Stomach (tissue), 9 donors: ENCODE results near the gene SSRP1. TPM values are rescaled to one million over a fixed set of nuclear protein-coding genes. Genes with fewer than 3 reads are reported as not detected.

Experiments used
- DNase-seq, 2 donors: peaks; one replicate each; pipeline versions ENCODE4 v3.0.0 to v3.0.0-alpha.2; 2013 to 2019
- H3K27ac ChIP-seq, 5 donors: fragments of 200-600 bp in 4 of 5; sonication (generic) in 4 of 5; one replicate each; pipeline ENCODE4 v1.5.1; 2013 to 2019; ENCODE audit warnings: mild to moderate bottlenecking in 1 of 5, moderate library complexity in 1 of 5
- H3K27me3 ChIP-seq, 3 donors: fragments of 200-600 bp; sonication (generic); one replicate each; pipeline ENCODE4 v1.5.1; 2017 to 2019; ENCODE audit warnings: mixed run types in 1 of 3
- H3K36me3 ChIP-seq, 4 donors: fragments of 200-600 bp; sonication (generic); 1 replicate in 3 of 4; 2 replicates in 1 of 4; pipeline ENCODE4 v1.5.1; 2016 to 2019
- H3K4me1 ChIP-seq, 4 donors: fragments of 200-600 bp; sonication (generic); one replicate each; pipeline ENCODE4 v1.5.1; 2016 to 2019
- H3K4me3 ChIP-seq, 4 donors: fragments of 200-600 bp; sonication (generic) in 3 of 4; one replicate each; pipeline ENCODE4 v1.5.1; 2016 to 2019; ENCODE audit warnings: mild to moderate bottlenecking in 1 of 4
- H3K9me3 ChIP-seq, 4 donors: fragments of 200-600 bp; sonication (generic); one replicate each; pipeline ENCODE4 v1.5.1; 2016 to 2019
- EP300 ChIP-seq: sonication (generic); formaldehyde crosslinking; IDR thresholded peaks from one replicate; pipeline ENCODE4 v1.6.1; 2017; ENCODE audit warnings: antibody characterized with exemption
- POLR2A ChIP-seq, 4 donors: fragments of 450-650 bp; IDR thresholded peaks; one replicate each; pipeline ENCODE4 v1.6.1; 2016; ENCODE audit warnings: antibody characterized with exemption in 4 of 4, control low read depth in 2 of 4, mild to moderate bottlenecking in 1 of 4, moderate library complexity in 1 of 4
- POLR2AphosphoS5 ChIP-seq, 3 donors: sonication (generic); formaldehyde crosslinking; IDR thresholded peaks; one replicate each; pipeline ENCODE4 v1.6.1; 2016; ENCODE audit warnings: antibody characterized with exemption in 3 of 3
- WGBS, 5 donors: extraction: QIAGEN DNeasy Blood & Tissue Kit in 3 of 5; methylation state at CpG; one replicate each; pipeline versions ENCODE4 v1.1.5 to v1.1.7; 2013 to 2018; 5-methylcytosine and 5-hydroxymethylcytosine counted together
- intact Hi-C: fragments of 100-400 bp; cut with DNase I; formaldehyde crosslinking; loops from one replicate; pipeline ENCODE4 v1.15.1; 2023; ENCODE audit warnings: low total_unique reads
- polyA plus RNA-seq, 3 donors: library from polyadenylated mRNA; stranded (reverse); fragments of 200-250 nt; gene quantifications; one replicate each; pipeline ENCODE4 v1.2.3, GENCODE V29; 2013
- total RNA-seq, 5 donors: library from RNA; depleted of rRNA; stranded (reverse); fragments of >200 nt; gene quantifications; one replicate each; pipeline versions ENCODE4 v1.1.0 to v1.2.3, GENCODE V29; 2014 to 2016
- TF ChIP-seq, protein P1 (sequence below), 7 experiments: fragments of 450-650 bp in 4 of 7; fragments of 200-600 bp in 3 of 7; sonication (generic) in 3 of 7; IDR thresholded peaks; one replicate each; pipeline ENCODE4 v1.5.1; 2016 to 2019; ENCODE audit warnings: antibody characterized with exemption in 7 of 7, control low read depth in 2 of 7, mild to moderate bottlenecking in 1 of 7
- donor health status: healthy with polysubstance abuse.
- donor health status: Bipolar disorder and iron deficiency.
- donor health status: healthy.

The SSRP1 gene
- total and polyA plus RNA-seq, 8 donors, result 15.8 to 62.9 (median 47.1) TPM

DNA sequence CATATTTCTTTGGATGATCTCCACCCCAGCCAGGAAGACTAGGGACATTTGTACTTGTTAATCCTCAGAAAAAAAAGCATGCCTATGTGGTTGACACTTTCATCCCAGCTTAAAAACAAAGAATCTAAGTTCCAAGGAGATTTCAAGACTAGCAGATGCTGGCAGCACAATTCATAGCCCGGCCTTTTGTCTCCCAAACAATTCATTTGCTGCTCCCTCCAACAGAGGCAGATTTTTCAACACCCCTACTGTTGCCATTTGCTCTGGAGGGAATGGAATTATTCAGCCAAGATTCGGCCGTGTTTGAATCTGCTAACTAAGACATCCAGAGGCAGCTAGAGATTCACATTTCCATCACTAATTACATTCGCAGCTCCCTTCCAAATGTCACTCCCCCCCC is 17.8 kb upstream of the SSRP1 start:
- Histone ChIP-seq H3K4me3 (no peak overlapping the region), H3K36me3 (no peaks in the 10 kb centered on the region), H3K27me3 (no peaks in the 10 kb centered on the region), H3K9me3 (no peaks in the 10 kb centered on the region), H3K27ac (no peak overlapping the region), H3K4me1 (peaks cover 0 to 18% (median 11%) of the 10 kb centered on the region in 4 donors)
- DNase-seq, result no peak
- 59 to 74% (median 61%) methylated on average over 4 of the region's 4 CpGs for WGBS, 5 donors
- intact Hi-C loops, result no loop called here
- no peak for TF ChIP-seq POLR2A (IDR thresholded peaks at IDR 0.05)
- no peak for TF ChIP-seq POLR2AphosphoS5 (IDR thresholded peaks at IDR 0.05)
- TF ChIP-seq, protein P1, sequence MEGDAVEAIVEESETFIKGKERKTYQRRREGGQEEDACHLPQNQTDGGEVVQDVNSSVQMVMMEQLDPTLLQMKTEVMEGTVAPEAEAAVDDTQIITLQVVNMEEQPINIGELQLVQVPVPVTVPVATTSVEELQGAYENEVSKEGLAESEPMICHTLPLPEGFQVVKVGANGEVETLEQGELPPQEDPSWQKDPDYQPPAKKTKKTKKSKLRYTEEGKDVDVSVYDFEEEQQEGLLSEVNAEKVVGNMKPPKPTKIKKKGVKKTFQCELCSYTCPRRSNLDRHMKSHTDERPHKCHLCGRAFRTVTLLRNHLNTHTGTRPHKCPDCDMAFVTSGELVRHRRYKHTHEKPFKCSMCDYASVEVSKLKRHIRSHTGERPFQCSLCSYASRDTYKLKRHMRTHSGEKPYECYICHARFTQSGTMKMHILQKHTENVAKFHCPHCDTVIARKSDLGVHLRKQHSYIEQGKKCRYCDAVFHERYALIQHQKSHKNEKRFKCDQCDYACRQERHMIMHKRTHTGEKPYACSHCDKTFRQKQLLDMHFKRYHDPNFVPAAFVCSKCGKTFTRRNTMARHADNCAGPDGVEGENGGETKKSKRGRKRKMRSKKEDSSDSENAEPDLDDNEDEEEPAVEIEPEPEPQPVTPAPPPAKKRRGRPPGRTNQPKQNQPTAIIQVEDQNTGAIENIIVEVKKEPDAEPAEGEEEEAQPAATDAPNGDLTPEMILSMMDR (IDR thresholded peaks at IDR 0.05), result no peak
- TF ChIP-seq EP300, result no peak

- 49 to 64% (median 60%) methylated on average over 5 of the region's 5 CpGs for WGBS, 5 donors
- no peaks in the 10 kb centered on the region for H3K27me3 ChIP-seq
- intact Hi-C loops, result no loop called here
- TF ChIP-seq POLR2A (IDR thresholded peaks at IDR 0.05) (no peak), POLR2AphosphoS5 (IDR thresholded peaks at IDR 0.05) (no peak), EP300 (no peak)
- TF ChIP-seq, protein P1 (IDR thresholded peaks at IDR 0.05), result no peak
- peaks cover 0 to 16% (median 10%) of the 10 kb centered on the region in 4 donors for H3K4me1 ChIP-seq
- no peaks in the 10 kb centered on the region for H3K9me3 ChIP-seq
- no peak overlapping the region for H3K27ac ChIP-seq
- DNase-seq, result no peak
- no peaks in the 10 kb centered on the region for H3K36me3 ChIP-seq
- no peak overlapping the region for H3K4me3 ChIP-seq
These were observed 17.3 kb upstream of the SSRP1 start for GRCh38 chr11:57353036-57353435.

- intact Hi-C loops, result loop anchor here (10.0 kb wide), 3 partner anchors 105 to 295 kb away; partner anchors contain the start of gene YPEL4
- peaks cover 0 to 14% (median 13%) of the 10 kb centered on the region in 4 donors for H3K4me1 ChIP-seq
- no peaks in the 10 kb centered on the region for H3K27me3 ChIP-seq
- H3K4me3 ChIP-seq, result no peak overlapping the region
- no peaks in the 10 kb centered on the region for H3K9me3 ChIP-seq
- H3K36me3 ChIP-seq, result no peaks in the 10 kb centered on the region
- peak; percentile 74 to 83 for DNase-seq
- H3K27ac ChIP-seq, result peak overlapping the region in 1 of 5 donors; percentile 25
- TF ChIP-seq POLR2AphosphoS5 (IDR thresholded peaks at IDR 0.05) (peak in 1 of 3 donors; percentile 30), EP300 (no peak), POLR2A (IDR thresholded peaks at IDR 0.05) (no peak)
- TF ChIP-seq, protein P1 (IDR thresholded peaks at IDR 0.05), result peak in 5 of 7 experiments; percentile 46 to 93 (median 89)
- 17 to 24% (median 19%) methylated on average over 27 to 31 of the region's 31 CpGs for WGBS, 5 donors
These were observed 14.0 kb upstream of the SSRP1 start for GRCh38 chr11:57349491-57350274.

- Histone ChIP-seq H3K27me3 (no peaks in the 10 kb centered on the region), H3K4me1 (peaks cover 0 to 14% (median 13%) of the 10 kb centered on the region in 4 donors), H3K27ac (no peak overlapping the region), H3K4me3 (no peak overlapping the region), H3K36me3 (no peaks in the 10 kb centered on the region), H3K9me3 (no peaks in the 10 kb centered on the region)
- DNase-seq, result no peak
- WGBS, 5 donors, result 89 to 95% (median 91%) methylated on average over 14 of the region's 14 CpGs
- intact Hi-C loops, result loop anchor here (10.0 kb wide), 3 partner anchors 106 to 296 kb away; partner anchors contain the start of gene YPEL4
- no peak for TF ChIP-seq POLR2AphosphoS5 (IDR thresholded peaks at IDR 0.05)
- TF ChIP-seq, protein P1 (IDR thresholded peaks at IDR 0.05), result no peak
- no peak for TF ChIP-seq POLR2A (IDR thresholded peaks at IDR 0.05)
- no peak for TF ChIP-seq EP300
These were observed 13.1 kb upstream of the SSRP1 start for GRCh38 chr11:57348636-57349313.
